NOMO-1 treated with DMSO at 0.1 percent for 48 hours (cell line): Measurements from ENCODE around the gene CLDN14.

Experiments
- DNase-seq: peaks from one replicate; lab custom pipeline; 2025; ENCODE audit not compliant: unreplicated experiment; lab: John Stamatoyannopoulos, UW

Gene CLDN14

GRCh38 chr21:36479415-36480402, at the start of gene CLDN14:
Gene CLDN14 (minus strand): TSS chr21:36480122. CDS start chr21:36461695, 18,427 bp downstream.
- DNase-seq: no peak

GRCh38 chr21:36528716-36529115, 48.8 kb upstream of the CLDN14 start:
- DNase-seq: no peak

- DNase-seq: no peak
These were observed 47.4 kb upstream of the CLDN14 start for GRCh38 chr21:36527317-36527716.

GRCh38 chr21:36526104-36526503, 46.2 kb upstream of the CLDN14 start:
- DNase-seq: no peak

GRCh38 chr21:36524477-36524876, 44.6 kb upstream of the CLDN14 start:
- no peak for DNase-seq

GRCh38 chr21:36522219-36522808, 42.4 kb upstream of the CLDN14 start:
- DNase-seq: no peak

- DNase-seq: no peak
These were observed 39.1 kb upstream of the CLDN14 start for GRCh38 chr21:36518883-36519492.

- no peak for DNase-seq
These were observed 37.6 kb upstream of the CLDN14 start for GRCh38 chr21:36517366-36518075.

- no peak for DNase-seq
These were observed 36.4 kb upstream of the CLDN14 start for GRCh38 chr21:36516281-36516680.

- DNase-seq: no peak
These were observed 33.5 kb upstream of the CLDN14 start for GRCh38 chr21:36513430-36513829.

- DNase-seq: no peak
These were observed 33.0 kb upstream of the CLDN14 start for GRCh38 chr21:36512971-36513370.

- no peak for DNase-seq
These were observed 31.7 kb upstream of the CLDN14 start for GRCh38 chr21:36511484-36512220.

GRCh38 chr21:36510911-36511310, 31.0 kb upstream of the CLDN14 start:
- no peak for DNase-seq

- DNase-seq: no peak
These were observed 30.2 kb upstream of the CLDN14 start for GRCh38 chr21:36509973-36510664.

GRCh38 chr21:36508948-36509347, 29.0 kb upstream of the CLDN14 start:
- DNase-seq: no peak

GRCh38 chr21:36507397-36508018, 27.6 kb upstream of the CLDN14 start:
- no peak for DNase-seq

GRCh38 chr21:36506482-36506881, 26.6 kb upstream of the CLDN14 start:
- no peak for DNase-seq

GRCh38 chr21:36504067-36505058, 24.4 kb upstream of the CLDN14 start:
- DNase-seq: peak; percentile 40
